HEK293 (cell line): ENCODE data around the gene HEPACAM.
"Not testable (repeated sequence)": the region's sequence is repeated elsewhere in the genome, so short reads cannot be mapped to it uniquely, and the experiment has no call there.

ENCODE experiments used
- CTCF ChIA-PET: fragments of 350-600 bp; formaldehyde crosslinking; extraction: SDS; loops from one replicate; lab custom pipeline; 2021; ENCODE audit warnings: antibody characterized with exemption; lab: Yijun Ruan, JAX
- POLR2A ChIA-PET: fragments of 300-600 bp; formaldehyde crosslinking; extraction: SDS; loops from one replicate; lab custom pipeline; 2020; ENCODE audit warnings: antibody characterized with exemption, inconsistent platforms; lab: Yijun Ruan, JAX
- H3K27ac ChIP-seq: fragments of 200-500 bp; sonication (Bioruptor generic); 2 replicates; pipeline ENCODE4 v1.5.1; 2014; ENCODE audit warnings: low read depth, low read length, control low read depth, inconsistent platforms; ENCODE audit errors: extremely low read depth
- H3K36me3 ChIP-seq, 2 experiments: fragments of 200-500 bp in 1 of 2; sonication (Bioruptor generic) in 1 of 2; 1 replicate in 1 of 2; 2 replicates in 1 of 2; pipeline ENCODE4 v1.5.1; 2014 to 2017; ENCODE audit warnings: inconsistent platforms in 2 of 2, low read length in 2 of 2; ENCODE audit not compliant: control insufficient read depth in 2 of 2, insufficient read depth in 1 of 2
- H3K4me1 ChIP-seq: fragments of 200-500 bp; sonication (Bioruptor generic); 2 replicates; pipeline ENCODE4 v1.5.1; 2014; ENCODE audit warnings: mild to moderate bottlenecking, low read length, inconsistent platforms; ENCODE audit not compliant: control insufficient read depth, insufficient read depth
- H3K4me3 ChIP-seq: 2 replicates; pipeline ENCODE4 v1.5.1; 2011; ENCODE audit warnings: low read depth, mild to moderate bottlenecking, control low read depth, low read length, moderate library complexity
- H3K9me3 ChIP-seq: fragments of 200-500 bp; sonication (Bioruptor generic); 2 replicates; pipeline ENCODE4 v1.5.1; 2014; ENCODE audit warnings: low read depth, low read length, inconsistent platforms; ENCODE audit not compliant: control insufficient read depth, insufficient read depth
- GLI2 ChIP-seq: fragments of 450-650 bp; formaldehyde crosslinking; IDR thresholded peaks from 2 replicates; pipeline ENCODE4; 2017; ENCODE audit warnings: missing biosample characterization, missing genetic modification characterization, low read depth, borderline replicate concordance
- GLIS2 ChIP-seq: fragments of 450-650 bp; formaldehyde crosslinking; IDR thresholded peaks from 2 replicates; pipeline ENCODE4 v1.5.1; 2016; ENCODE audit warnings: missing biosample characterization, missing genetic modification characterization
- KLF10 ChIP-seq: fragments of 450-650 bp; IDR thresholded peaks from 2 replicates; pipeline ENCODE4 v1.5.1; 2018; ENCODE audit warnings: missing biosample characterization, mild to moderate bottlenecking, missing genetic modification characterization
- SETDB1 ChIP-seq: IDR thresholded peaks from one replicate; pipeline ENCODE4 v1.6.1; 2017; ENCODE audit warnings: mild to moderate bottlenecking, low read length, moderate library complexity, mixed read lengths; ENCODE audit not compliant: insufficient read length
- TRIM28 ChIP-seq: IDR thresholded peaks from 2 replicates; pipeline ENCODE4 v1.6.1; 2011; ENCODE audit warnings: low read length, control low read depth, borderline replicate concordance
- YY1 ChIP-seq: fragments of 450-650 bp; formaldehyde crosslinking; IDR thresholded peaks from 2 replicates; pipeline ENCODE4 v1.5.1; 2018; ENCODE audit warnings: missing biosample characterization, missing genetic modification characterization
- ZFP3 ChIP-seq: fragments of 450-650 bp; formaldehyde crosslinking; IDR thresholded peaks from 2 replicates; pipeline ENCODE4 v1.5.1; 2016; ENCODE audit warnings: low read depth, missing biosample characterization, missing genetic modification characterization
- ZNF112 ChIP-seq: fragments of 450-650 bp; formaldehyde crosslinking; IDR thresholded peaks from 2 replicates; pipeline ENCODE4 v1.5.0; 2017; ENCODE audit warnings: missing biosample characterization, missing genetic modification characterization
- ZNF155 ChIP-seq: fragments of 450-650 bp; formaldehyde crosslinking; IDR thresholded peaks from 2 replicates; pipeline ENCODE4 v1.5.1; 2016; ENCODE audit warnings: missing biosample characterization, missing genetic modification characterization
- ZNF239 ChIP-seq: fragments of 450-650 bp; formaldehyde crosslinking; IDR thresholded peaks from 2 replicates; pipeline ENCODE4 v1.5.1; 2016; ENCODE audit warnings: missing biosample characterization, missing genetic modification characterization
- ZNF366 ChIP-seq: fragments of 450-650 bp; formaldehyde crosslinking; conservative IDR thresholded peaks from 2 replicates; pipeline ENCODE4 v1.5.1; 2016; ENCODE audit warnings: missing biosample characterization, missing genetic modification characterization
- ZNF433 ChIP-seq: fragments of 450-650 bp; formaldehyde crosslinking; IDR thresholded peaks from 2 replicates; pipeline ENCODE4 v1.5.1; 2016; ENCODE audit warnings: missing biosample characterization, missing genetic modification characterization, low read depth
- ZNF501 ChIP-seq: fragments of 450-650 bp; formaldehyde crosslinking; IDR thresholded peaks from 2 replicates; pipeline ENCODE4 v1.5.1; 2016; ENCODE audit warnings: missing biosample characterization, missing genetic modification characterization
- ZNF561 ChIP-seq: fragments of 450-650 bp; IDR thresholded peaks from 2 replicates; pipeline ENCODE4 v1.5.1; 2018; ENCODE audit warnings: missing biosample characterization, missing genetic modification characterization, borderline replicate concordance
- ZNF626 ChIP-seq: fragments of 450-650 bp; sonication (Bioruptor Pico); formaldehyde crosslinking; IDR thresholded peaks from 2 replicates; pipeline ENCODE4 v1.5.1; 2018; ENCODE audit warnings: missing biosample characterization, missing genetic modification characterization, inconsistent platforms
- ZNF654 ChIP-seq: fragments of 450-650 bp; formaldehyde crosslinking; IDR thresholded peaks from 2 replicates; pipeline ENCODE4 v1.5.1; 2016; ENCODE audit warnings: low read depth, missing biosample characterization, missing genetic modification characterization
- ZNF768 ChIP-seq: fragments of 450-650 bp; formaldehyde crosslinking; IDR thresholded peaks from 2 replicates; pipeline ENCODE4 v1.5.1; 2018; ENCODE audit warnings: missing biosample characterization, mild to moderate bottlenecking, missing genetic modification characterization
- ZNF785 ChIP-seq: fragments of 450-650 bp; formaldehyde crosslinking; IDR thresholded peaks from 2 replicates; pipeline ENCODE4 v1.5.1; 2016; ENCODE audit warnings: missing biosample characterization, missing genetic modification characterization
- ZNF792 ChIP-seq: fragments of 450-650 bp; formaldehyde crosslinking; IDR thresholded peaks from 2 replicates; pipeline ENCODE4 v1.5.1; 2016; ENCODE audit warnings: missing biosample characterization, missing genetic modification characterization
- TF ChIP-seq, protein P1 (sequence below): fragments of 450-650 bp; formaldehyde crosslinking; IDR thresholded peaks from 2 replicates; pipeline ENCODE4 v1.5.1; 2016; ENCODE audit warnings: missing biosample characterization, missing genetic modification characterization
- TF ChIP-seq, protein P2 (sequence below): fragments of 450-650 bp; formaldehyde crosslinking; IDR thresholded peaks from 2 replicates; pipeline ENCODE4 v1.5.1; 2016; ENCODE audit warnings: missing biosample characterization, missing genetic modification characterization

HEPACAM gene

DNA sequence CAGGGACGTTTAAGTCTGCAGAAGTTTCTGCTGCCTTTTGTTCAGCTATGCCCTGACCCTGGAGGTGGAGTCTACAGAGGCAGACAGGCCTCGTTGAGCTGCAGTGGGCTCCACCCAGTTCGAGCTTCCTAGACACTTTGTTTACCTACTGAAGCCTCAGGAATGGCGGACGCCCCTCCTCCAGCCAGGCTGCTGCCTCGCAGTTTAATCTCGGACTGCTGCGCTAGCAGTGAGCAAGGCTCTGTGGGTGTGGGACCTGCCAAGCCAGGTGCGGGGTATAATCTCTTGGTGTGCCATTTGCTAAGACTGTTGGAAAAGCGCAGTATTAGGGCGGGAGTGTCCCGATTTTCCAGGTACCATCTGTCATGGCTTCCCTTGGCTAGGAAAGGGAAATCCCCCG is 32.4 kb upstream of the HEPACAM start:
- H3K4me1 ChIP-seq, H3K4me3 ChIP-seq, CTCF ChIA-PET, H3K36me3 ChIP-seq, POLR2A ChIA-PET, H3K27ac ChIP-seq, H3K9me3 ChIP-seq: not testable (repeated sequence)

GRCh38 chr11:124961972-124962609 is 26.2 kb upstream of the HEPACAM start:
- no peak overlapping the region for H3K27ac ChIP-seq
- H3K4me3 ChIP-seq = no peak overlapping the region
- TF ChIP-seq ZNF155 (no peak), ZNF239 (no peak), ZNF112 (tag by site-specific recombination) (no peak), ZNF792 (tag by site-specific recombination) (no peak), ZNF654 (tag by site-specific recombination) (peak; percentile 91), TRIM28 (no peak), KLF10 (tag by site-specific recombination) (no peak)
- TF ChIP-seq, protein P1, sequence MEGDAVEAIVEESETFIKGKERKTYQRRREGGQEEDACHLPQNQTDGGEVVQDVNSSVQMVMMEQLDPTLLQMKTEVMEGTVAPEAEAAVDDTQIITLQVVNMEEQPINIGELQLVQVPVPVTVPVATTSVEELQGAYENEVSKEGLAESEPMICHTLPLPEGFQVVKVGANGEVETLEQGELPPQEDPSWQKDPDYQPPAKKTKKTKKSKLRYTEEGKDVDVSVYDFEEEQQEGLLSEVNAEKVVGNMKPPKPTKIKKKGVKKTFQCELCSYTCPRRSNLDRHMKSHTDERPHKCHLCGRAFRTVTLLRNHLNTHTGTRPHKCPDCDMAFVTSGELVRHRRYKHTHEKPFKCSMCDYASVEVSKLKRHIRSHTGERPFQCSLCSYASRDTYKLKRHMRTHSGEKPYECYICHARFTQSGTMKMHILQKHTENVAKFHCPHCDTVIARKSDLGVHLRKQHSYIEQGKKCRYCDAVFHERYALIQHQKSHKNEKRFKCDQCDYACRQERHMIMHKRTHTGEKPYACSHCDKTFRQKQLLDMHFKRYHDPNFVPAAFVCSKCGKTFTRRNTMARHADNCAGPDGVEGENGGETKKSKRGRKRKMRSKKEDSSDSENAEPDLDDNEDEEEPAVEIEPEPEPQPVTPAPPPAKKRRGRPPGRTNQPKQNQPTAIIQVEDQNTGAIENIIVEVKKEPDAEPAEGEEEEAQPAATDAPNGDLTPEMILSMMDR = peak; percentile 24; the same call in 1 of the 2 replicates
- CTCF ChIA-PET = interaction anchor here (0.7 to 3.2 kb wide), 2 partner anchors 125 to 383 kb away, joined by 3 to 10 read pairs; no protein-coding TSS in a partner anchor
- POLR2A ChIA-PET = no interaction called here
- H3K4me1 ChIP-seq = no peaks in the 10 kb centered on the region
- no peaks in the 10 kb centered on the region for H3K9me3 ChIP-seq
- peaks cover 0 to 10% of the 10 kb centered on the region in 2 experiments; a peak in 1 of 3 replicates for H3K36me3 ChIP-seq

- no peaks in the 10 kb centered on the region for H3K9me3 ChIP-seq
- POLR2A ChIA-PET = no interaction called here
- no peak overlapping the region for H3K27ac ChIP-seq
- peak overlapping the region; percentile 75; the same call in 1 of the 2 replicates for H3K4me3 ChIP-seq
- H3K36me3 ChIP-seq = peaks cover 0 to 11% of the 10 kb centered on the region in 2 experiments; a peak in 1 of 3 replicates
- no peaks in the 10 kb centered on the region; the same call in 1 of the 2 replicates for H3K4me1 ChIP-seq
- CTCF ChIA-PET = interaction anchor here (0.6 to 0.9 kb wide), 3 partner anchors 66 to 136 kb away, joined by 3 to 4 read pairs (median 3); no protein-coding TSS in a partner anchor
- TF ChIP-seq ZNF785 (tag by site-specific recombination) = no peak
- TF ChIP-seq ZNF768 (tag by site-specific recombination) = no peak
- no peak for TF ChIP-seq ZNF433
- no peak for TF ChIP-seq ZFP3 (tag by site-specific recombination)
- TF ChIP-seq YY1 (tag by site-specific recombination) = no peak
- no peak for TF ChIP-seq SETDB1
- no peak for TF ChIP-seq ZNF239
Measured at GRCh38 chr11:124955035-124955434, 19.2 kb upstream of the HEPACAM start.

- TF ChIP-seq, protein P2, sequence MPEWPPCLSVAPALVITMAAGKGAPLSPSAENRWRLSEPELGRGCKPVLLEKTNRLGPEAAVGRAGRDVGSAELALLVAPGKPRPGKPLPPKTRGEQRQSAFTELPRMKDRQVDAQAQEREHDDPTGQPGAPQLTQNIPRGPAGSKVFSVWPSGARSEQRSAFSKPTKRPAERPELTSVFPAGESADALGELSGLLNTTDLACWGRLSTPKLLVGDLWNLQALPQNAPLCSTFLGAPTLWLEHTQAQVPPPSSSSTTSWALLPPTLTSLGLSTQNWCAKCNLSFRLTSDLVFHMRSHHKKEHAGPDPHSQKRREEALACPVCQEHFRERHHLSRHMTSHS (tag by site-specific recombination) = no peak
- TF ChIP-seq ZNF501 (tag by site-specific recombination) (no peak), GLIS2 (tag by site-specific recombination) (no peak), ZNF561 (tag by site-specific recombination) (no peak), GLI2 (tag by site-specific recombination) (no peak), ZNF626 (tag by site-specific recombination) (no peak), ZNF366 (tag by site-specific recombination) (0 out of 2 replicates have a peak, but pooled peaks have one; percentile 21)
- ChIA-PET CTCF (interaction anchor here (0.6 to 1.1 kb wide), 3 partner anchors 66 to 187 kb away, joined by 3 to 4 read pairs (median 3); no protein-coding TSS in a partner anchor), POLR2A (interaction anchor here (1.4 to 1.9 kb wide), 2 partner anchors 78 to 436 kb away, joined by 3 to 18 read pairs; no protein-coding TSS in a partner anchor)
- H3K9me3 ChIP-seq = no peaks in the 10 kb centered on the region
- H3K4me1 ChIP-seq = no peaks in the 10 kb centered on the region; the same call in 1 of the 2 replicates
- peak overlapping the region; percentile 47; the same call in 1 of the 2 replicates for H3K27ac ChIP-seq
- H3K36me3 ChIP-seq = peaks cover 0 to 8% of the 10 kb centered on the region in 2 experiments; a peak in 1 of 3 replicates
- peak overlapping the region; percentile 75 for H3K4me3 ChIP-seq
Measured at GRCh38 chr11:124954590-124954955, 18.7 kb upstream of the HEPACAM start.
